Natural killer cell (primary cell): ENCODE measurements around the gene MAP4K1. TPM values are rescaled to one million over a fixed set of nuclear protein-coding genes. Genes with fewer than 3 reads are reported as not detected.

ENCODE experiments used
- ATAC-seq, 3 donors: fragments of 150-1000 bp in 2 of 3; fragments of 200-7000 bp in 1 of 3; cut with Tn5 transposase; 1 replicate in 1 of 3; 2 replicates in 2 of 3; pipeline ENCODE4 v1.10.0; 2021; ENCODE audit warnings: mild to moderate bottlenecking in 2 of 3, moderate library complexity in 2 of 3
- DNase-seq, 2 donors: peaks; one replicate each; pipeline versions ENCODE4 v3.0.0 to v3.0.0-alpha.2; 2013 to 2021; ENCODE audit warnings: mixed read lengths in 1 of 2
- H3K27ac ChIP-seq: one replicate; pipeline ENCODE4 v1.5.1; 2013; ENCODE audit warnings: mild to moderate bottlenecking, low read length
- H3K27me3 ChIP-seq: one replicate; pipeline ENCODE4 v1.6.1; 2013; ENCODE audit warnings: low read length; ENCODE audit not compliant: control insufficient read depth, insufficient read depth
- H3K36me3 ChIP-seq: one replicate; pipeline ENCODE4 v1.6.1; 2013; ENCODE audit warnings: low read length; ENCODE audit not compliant: control insufficient read depth, insufficient read depth
- H3K4me1 ChIP-seq: one replicate; pipeline ENCODE4 v1.6.1; 2013; ENCODE audit warnings: low read length; ENCODE audit not compliant: control insufficient read depth, insufficient read depth
- H3K4me3 ChIP-seq: one replicate; pipeline ENCODE4 v1.5.1; 2013; ENCODE audit warnings: low read length
- H3K9me3 ChIP-seq: one replicate; pipeline ENCODE4 v1.6.1; 2013; ENCODE audit warnings: low read length; ENCODE audit not compliant: control insufficient read depth, insufficient read depth
- H3K27ac Mint-ChIP-seq, 2 donors: one replicate each; pipeline ENCODE4 v1.8.0; 2022; ENCODE audit warnings: mild to moderate bottlenecking in 2 of 2, mixed read lengths in 2 of 2, moderate library complexity in 1 of 2
- H3K27me3 Mint-ChIP-seq, 2 donors: one replicate each; pipeline ENCODE4 v1.8.0; 2022; ENCODE audit warnings: low read depth in 2 of 2, mixed read lengths in 2 of 2
- H3K36me3 Mint-ChIP-seq: one replicate; pipeline ENCODE4 v1.8.0; 2022; ENCODE audit warnings: mixed read lengths
- H3K4me1 Mint-ChIP-seq, 2 donors: one replicate each; pipeline ENCODE4 v1.8.0; 2022; ENCODE audit warnings: mixed read lengths in 2 of 2
- H3K4me3 Mint-ChIP-seq: one replicate; pipeline ENCODE4 v1.8.0; 2022; ENCODE audit warnings: mild to moderate bottlenecking, moderate library complexity, mixed read lengths
- H3K9me3 Mint-ChIP-seq, 2 donors: one replicate each; pipeline ENCODE4 v1.8.0; 2022; ENCODE audit warnings: mixed read lengths in 2 of 2
- WGBS: methylation state at CpG from one replicate; pipeline ENCODE4 v1.1.7; 2013; ENCODE audit warnings: missing lambda C conversion rate; ENCODE audit not compliant: insufficient coverage; 5-methylcytosine and 5-hydroxymethylcytosine counted together
- intact Hi-C: fragments of 100-400 bp; cut with micrococcal nuclease; formaldehyde crosslinking; loops from one replicate; pipeline ENCODE4 v1.14.2; 2022
- total RNA-seq, 4 donors: library from RNA; stranded (reverse); fragments of 120-200 nt in 1 of 4; gene quantifications; one replicate each; pipeline versions ENCODE4 v1.2.3 to v1.2.4, GENCODE V29; 2013 to 2022
- TF ChIP-seq, protein P1 (sequence below): fragments of 200-600 bp; IDR thresholded peaks from one replicate; pipeline ENCODE4 v1.8.0; 2022; ENCODE audit warnings: antibody characterized with exemption

The MAP4K1 gene
- total RNA-seq, result 100 to 1,000 TPM; 162 to 201 (median 163) TPM
- 103 TPM for total RNA-seq (2013)

DNA sequence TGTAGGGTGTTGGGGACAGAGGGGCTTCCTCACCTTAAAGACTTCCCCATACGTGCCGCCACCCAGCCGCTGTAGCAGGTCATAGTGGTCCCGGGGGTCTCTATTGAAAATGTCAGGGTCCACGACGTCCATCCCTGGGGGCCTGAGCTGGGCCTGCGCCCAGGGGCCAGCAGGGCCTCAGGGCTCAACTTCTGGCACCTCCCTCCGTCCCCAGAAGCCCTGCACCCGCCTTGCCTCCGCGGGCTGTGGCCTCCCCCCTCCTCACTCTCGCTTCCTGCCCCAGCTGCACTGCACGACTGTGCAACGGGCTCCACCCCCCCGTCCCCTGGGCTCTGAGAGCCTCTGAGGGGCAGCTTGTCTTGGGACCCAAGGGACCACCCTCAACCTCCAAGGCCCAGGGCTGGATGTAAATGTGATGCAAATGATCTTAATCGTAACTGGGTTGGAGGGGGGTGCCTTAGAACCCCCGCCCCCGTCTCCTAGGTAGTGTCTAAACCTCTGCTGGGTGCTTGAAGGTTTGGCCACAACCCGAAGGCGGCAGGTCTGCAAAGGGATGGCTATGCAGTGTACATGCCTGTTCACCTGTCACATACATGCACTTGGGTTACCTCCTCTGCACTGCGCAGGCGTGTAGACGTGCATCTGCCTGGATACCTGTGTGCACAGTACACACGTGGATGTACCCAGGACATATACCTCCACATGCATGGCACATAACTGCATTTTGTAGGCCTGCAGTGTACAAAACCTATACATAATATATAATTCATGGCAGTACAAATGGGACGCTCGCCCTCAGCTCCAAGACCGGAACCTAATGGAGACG, at the start of gene MAP4K1:
TSS of gene MAP4K1 (minus strand) at position 190 of the 826 bp plus-strand sequence. CDS start at position 132, 58 bp downstream.
- H3K36me3 Mint-ChIP-seq, result no peaks in the 10 kb centered on the region
- Histone ChIP-seq H3K4me1 (peaks cover 52% of the 10 kb centered on the region), H3K36me3 (peaks cover 22% of the 10 kb centered on the region)

DNA sequence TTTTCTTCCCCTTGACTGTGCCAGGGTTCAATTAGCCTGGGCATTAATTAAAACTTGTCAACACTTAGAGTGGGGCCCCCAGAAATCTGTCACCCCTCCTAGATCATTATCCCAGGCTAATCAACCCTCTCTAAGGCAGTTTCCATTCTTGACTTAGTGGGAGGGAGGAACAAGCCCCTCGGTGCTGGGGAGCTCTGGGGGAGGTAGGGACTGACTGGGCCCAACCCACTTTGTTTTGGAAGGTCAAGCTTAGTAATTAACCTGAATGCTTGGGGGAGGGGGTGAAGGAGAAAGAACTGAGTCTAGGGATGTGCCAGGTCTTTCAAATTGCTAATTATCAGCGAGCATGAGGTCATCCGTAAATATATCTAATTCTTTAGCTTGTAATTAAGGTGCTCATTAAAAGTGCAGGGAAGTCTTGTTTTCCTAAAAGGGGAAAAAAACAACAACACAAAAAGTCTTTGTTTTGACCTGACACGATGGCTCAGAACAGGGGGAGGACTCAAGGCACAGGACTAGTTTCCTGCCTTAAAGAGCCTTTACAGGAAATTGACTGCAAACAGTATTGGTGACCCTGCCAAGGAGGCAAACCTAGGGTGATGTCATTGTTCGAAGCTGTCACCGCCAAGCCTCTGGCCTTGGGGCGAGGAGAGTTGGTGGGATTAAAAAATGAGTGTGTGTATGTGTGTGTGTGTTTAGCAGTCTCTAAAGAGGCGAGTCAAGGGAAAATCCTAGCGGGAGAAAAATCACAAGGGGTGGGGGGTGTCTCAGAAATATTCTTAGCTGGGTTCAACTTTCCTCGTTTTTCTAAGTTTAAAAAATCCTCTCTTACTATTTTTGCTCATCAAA, 49.1 kb upstream of the MAP4K1 start:
- H3K27ac Mint-ChIP-seq, result peak overlapping the region; percentile 85
- peak overlapping the region; percentile 75 for H3K4me3 Mint-ChIP-seq
- no peaks in the 10 kb centered on the region for H3K36me3 Mint-ChIP-seq
- no peak overlapping the region for H3K4me3 ChIP-seq
- peak; percentile 72 to 78 (median 77) for ATAC-seq
- no peaks in the 10 kb centered on the region for H3K9me3 Mint-ChIP-seq
- H3K4me1 Mint-ChIP-seq, result peaks cover 88 to 89% of the 10 kb centered on the region in 2 donors
- peak; percentile 47 to 71 for DNase-seq
- peaks cover 2% of the 10 kb centered on the region for H3K36me3 ChIP-seq
- H3K4me1 ChIP-seq, result peaks cover 98% of the 10 kb centered on the region
- H3K27me3 Mint-ChIP-seq, result no peaks in the 10 kb centered on the region
- no peaks in the 10 kb centered on the region for H3K9me3 ChIP-seq
- no peaks in the 10 kb centered on the region for H3K27me3 ChIP-seq
- 43% methylated on average over 9 of the region's 10 CpGs for WGBS
- intact Hi-C loops, result loop anchor here (1.0 kb wide), 1 partner anchor 9 kb away; no protein-coding TSS in a partner anchor
- TF ChIP-seq, protein P1, sequence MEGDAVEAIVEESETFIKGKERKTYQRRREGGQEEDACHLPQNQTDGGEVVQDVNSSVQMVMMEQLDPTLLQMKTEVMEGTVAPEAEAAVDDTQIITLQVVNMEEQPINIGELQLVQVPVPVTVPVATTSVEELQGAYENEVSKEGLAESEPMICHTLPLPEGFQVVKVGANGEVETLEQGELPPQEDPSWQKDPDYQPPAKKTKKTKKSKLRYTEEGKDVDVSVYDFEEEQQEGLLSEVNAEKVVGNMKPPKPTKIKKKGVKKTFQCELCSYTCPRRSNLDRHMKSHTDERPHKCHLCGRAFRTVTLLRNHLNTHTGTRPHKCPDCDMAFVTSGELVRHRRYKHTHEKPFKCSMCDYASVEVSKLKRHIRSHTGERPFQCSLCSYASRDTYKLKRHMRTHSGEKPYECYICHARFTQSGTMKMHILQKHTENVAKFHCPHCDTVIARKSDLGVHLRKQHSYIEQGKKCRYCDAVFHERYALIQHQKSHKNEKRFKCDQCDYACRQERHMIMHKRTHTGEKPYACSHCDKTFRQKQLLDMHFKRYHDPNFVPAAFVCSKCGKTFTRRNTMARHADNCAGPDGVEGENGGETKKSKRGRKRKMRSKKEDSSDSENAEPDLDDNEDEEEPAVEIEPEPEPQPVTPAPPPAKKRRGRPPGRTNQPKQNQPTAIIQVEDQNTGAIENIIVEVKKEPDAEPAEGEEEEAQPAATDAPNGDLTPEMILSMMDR, result no peak
- peak overlapping the region; percentile 77 for H3K27ac ChIP-seq

More for the DNA sequence above, at the start of gene MAP4K1:
- H3K27me3 Mint-ChIP-seq, result no peaks in the 10 kb centered on the region
- intact Hi-C loops, result no loop called here
- TF ChIP-seq, protein P1, result no peak
- H3K4me3 ChIP-seq, result peak within 1 kb of the TSS; percentile 87
- H3K27ac ChIP-seq, result peak within 1 kb of the TSS; percentile 76
- no peaks in the 10 kb centered on the region for H3K9me3 Mint-ChIP-seq
- ATAC-seq, result peak; percentile 65 to 72 (median 70)
- H3K4me3 Mint-ChIP-seq, result peak within 1 kb of the TSS; percentile 100
- WGBS, result 2% methylated on average over 28 of the region's 28 CpGs
- peak; percentile 51 to 80 for DNase-seq
- no peaks in the 10 kb centered on the region for H3K9me3 ChIP-seq
- peak within 1 kb of the TSS; percentile 98 for H3K27ac Mint-ChIP-seq
- peaks cover 41 to 63% of the 10 kb centered on the region in 2 donors for H3K4me1 Mint-ChIP-seq
- no peaks in the 10 kb centered on the region for H3K27me3 ChIP-seq

DNA sequence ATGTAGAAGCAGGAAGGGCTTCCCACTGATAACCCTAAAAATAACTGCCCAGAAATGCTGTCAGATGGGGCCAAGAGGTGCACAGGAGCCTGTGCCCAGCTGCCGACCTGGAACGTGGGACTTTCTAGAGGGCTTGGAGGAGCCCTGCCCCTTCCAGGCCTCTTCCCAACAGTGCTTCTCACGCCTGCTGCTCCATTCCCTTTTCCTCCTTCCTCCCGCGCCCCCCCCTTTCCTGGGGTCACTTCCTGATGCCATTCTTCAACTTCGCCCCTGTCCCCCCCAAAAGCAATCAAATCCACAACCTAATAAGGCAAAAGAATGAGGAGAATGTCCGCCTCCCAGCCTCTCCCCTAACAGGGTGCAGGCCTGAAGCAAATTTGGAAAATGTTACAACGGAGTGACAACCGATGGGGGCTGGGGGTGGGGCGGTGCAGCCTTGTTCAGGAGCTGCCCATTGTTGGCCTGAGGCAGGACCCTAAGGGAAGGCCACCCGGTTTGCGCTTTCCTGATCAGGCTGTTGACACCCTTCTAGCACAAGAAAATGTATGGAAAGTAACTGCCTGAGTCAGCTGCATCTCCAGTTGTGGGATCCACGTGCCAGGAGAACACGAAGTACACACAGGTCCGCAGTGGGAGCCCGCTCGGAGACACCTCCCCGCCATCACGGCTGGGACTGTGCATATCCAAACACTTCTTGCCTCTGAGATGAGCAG, 48.4 kb upstream of the MAP4K1 start:
- Mint-ChIP-seq H3K4me1 (peaks cover 83 to 85% of the 10 kb centered on the region in 2 donors), H3K9me3 (no peaks in the 10 kb centered on the region), H3K27me3 (no peaks in the 10 kb centered on the region), H3K4me3 (peak overlapping the region; percentile 37), H3K27ac (peak overlapping the region; percentile 85), H3K36me3 (no peaks in the 10 kb centered on the region)
- intact Hi-C loops, result loop anchor here (2.0 kb wide), 1 partner anchor 15 kb away; no protein-coding TSS in a partner anchor
- no peak for ATAC-seq
- TF ChIP-seq, protein P1, result no peak
- Histone ChIP-seq H3K27me3 (no peaks in the 10 kb centered on the region), H3K4me1 (peaks cover 96% of the 10 kb centered on the region), H3K36me3 (peaks cover 3% of the 10 kb centered on the region), H3K4me3 (no peak overlapping the region), H3K9me3 (no peaks in the 10 kb centered on the region), H3K27ac (peak overlapping the region; percentile 77)
- DNase-seq, result no peak
- 77% methylated on average over 19 of the region's 19 CpGs for whole genome bisulfite sequencing
